Stomach (tissue), 9 donors: Measurements from ENCODE around the gene SLC29A1. TPM values are rescaled to one million over a fixed set of nuclear protein-coding genes. Genes with fewer than 3 reads are reported as not detected.

Experiments used
- DNase-seq, 2 donors: peaks; one replicate each; pipeline versions ENCODE4 v3.0.0 to v3.0.0-alpha.2; 2013 to 2019
- H3K27ac ChIP-seq, 5 donors: fragments of 200-600 bp in 4 of 5; sonication (generic) in 4 of 5; one replicate each; pipeline ENCODE4 v1.5.1; 2013 to 2019; ENCODE audit warnings: mild to moderate bottlenecking in 1 of 5, moderate library complexity in 1 of 5
- H3K27me3 ChIP-seq, 3 donors: fragments of 200-600 bp; sonication (generic); one replicate each; pipeline ENCODE4 v1.5.1; 2017 to 2019; ENCODE audit warnings: mixed run types in 1 of 3
- H3K36me3 ChIP-seq, 4 donors: fragments of 200-600 bp; sonication (generic); 1 replicate in 3 of 4; 2 replicates in 1 of 4; pipeline ENCODE4 v1.5.1; 2016 to 2019
- H3K4me1 ChIP-seq, 4 donors: fragments of 200-600 bp; sonication (generic); one replicate each; pipeline ENCODE4 v1.5.1; 2016 to 2019
- H3K4me3 ChIP-seq, 4 donors: fragments of 200-600 bp; sonication (generic) in 3 of 4; one replicate each; pipeline ENCODE4 v1.5.1; 2016 to 2019; ENCODE audit warnings: mild to moderate bottlenecking in 1 of 4
- H3K9me3 ChIP-seq, 4 donors: fragments of 200-600 bp; sonication (generic); one replicate each; pipeline ENCODE4 v1.5.1; 2016 to 2019
- EP300 ChIP-seq: sonication (generic); formaldehyde crosslinking; IDR thresholded peaks from one replicate; pipeline ENCODE4 v1.6.1; 2017; ENCODE audit warnings: antibody characterized with exemption
- POLR2A ChIP-seq, 4 donors: fragments of 450-650 bp; IDR thresholded peaks; one replicate each; pipeline ENCODE4 v1.6.1; 2016; ENCODE audit warnings: antibody characterized with exemption in 4 of 4, control low read depth in 2 of 4, mild to moderate bottlenecking in 1 of 4, moderate library complexity in 1 of 4
- POLR2AphosphoS5 ChIP-seq, 3 donors: sonication (generic); formaldehyde crosslinking; IDR thresholded peaks; one replicate each; pipeline ENCODE4 v1.6.1; 2016; ENCODE audit warnings: antibody characterized with exemption in 3 of 3
- WGBS, 5 donors: extraction: QIAGEN DNeasy Blood & Tissue Kit in 3 of 5; methylation state at CpG; one replicate each; pipeline versions ENCODE4 v1.1.5 to v1.1.7; 2013 to 2018; 5-methylcytosine and 5-hydroxymethylcytosine counted together
- intact Hi-C: fragments of 100-400 bp; cut with DNase I; formaldehyde crosslinking; loops from one replicate; pipeline ENCODE4 v1.15.1; 2023; ENCODE audit warnings: low total_unique reads
- polyA plus RNA-seq, 3 donors: library from polyadenylated mRNA; stranded (reverse); fragments of 200-250 nt; gene quantifications; one replicate each; pipeline ENCODE4 v1.2.3, GENCODE V29; 2013
- total RNA-seq, 5 donors: library from RNA; depleted of rRNA; stranded (reverse); fragments of >200 nt; gene quantifications; one replicate each; pipeline versions ENCODE4 v1.1.0 to v1.2.3, GENCODE V29; 2014 to 2016
- TF ChIP-seq, protein P1 (sequence below), 7 experiments: fragments of 450-650 bp in 4 of 7; fragments of 200-600 bp in 3 of 7; sonication (generic) in 3 of 7; IDR thresholded peaks; one replicate each; pipeline ENCODE4 v1.5.1; 2016 to 2019; ENCODE audit warnings: antibody characterized with exemption in 7 of 7, control low read depth in 2 of 7, mild to moderate bottlenecking in 1 of 7
- donor health status: healthy with polysubstance abuse.
- donor health status: Bipolar disorder and iron deficiency.
- donor health status: healthy.

Gene SLC29A1
- total and polyA plus RNA-seq, 8 donors = 22.6 to 217 (median 36.2) TPM

DNA sequence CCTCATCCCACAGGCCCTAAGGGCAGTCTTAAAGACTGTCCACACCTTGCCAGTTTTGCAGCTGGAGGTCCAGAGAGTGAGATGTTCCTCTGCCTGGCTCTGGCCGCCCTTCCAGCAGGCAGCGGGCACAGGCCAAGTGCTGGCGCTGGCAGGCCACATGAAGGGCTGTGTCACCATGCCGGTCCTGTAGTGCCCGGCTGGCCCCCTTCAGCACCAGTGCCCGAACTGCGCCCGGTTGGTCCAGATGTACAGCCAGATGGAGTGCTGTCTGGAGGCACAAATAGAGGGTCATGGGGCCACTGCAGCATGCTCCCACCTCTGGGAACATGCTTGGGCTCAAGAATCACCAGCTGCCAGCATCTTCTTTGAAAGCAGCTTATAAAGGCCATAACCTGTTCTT, 38.2 kb downstream of the SLC29A1 start:
- peaks cover 43 to 52% (median 48%) of the 10 kb centered on the region in 4 donors for H3K4me1 ChIP-seq
- H3K9me3 ChIP-seq = no peaks in the 10 kb centered on the region
- no peak overlapping the region for H3K27ac ChIP-seq
- no peak for DNase-seq
- H3K4me3 ChIP-seq = no peak overlapping the region
- TF ChIP-seq, protein P1, sequence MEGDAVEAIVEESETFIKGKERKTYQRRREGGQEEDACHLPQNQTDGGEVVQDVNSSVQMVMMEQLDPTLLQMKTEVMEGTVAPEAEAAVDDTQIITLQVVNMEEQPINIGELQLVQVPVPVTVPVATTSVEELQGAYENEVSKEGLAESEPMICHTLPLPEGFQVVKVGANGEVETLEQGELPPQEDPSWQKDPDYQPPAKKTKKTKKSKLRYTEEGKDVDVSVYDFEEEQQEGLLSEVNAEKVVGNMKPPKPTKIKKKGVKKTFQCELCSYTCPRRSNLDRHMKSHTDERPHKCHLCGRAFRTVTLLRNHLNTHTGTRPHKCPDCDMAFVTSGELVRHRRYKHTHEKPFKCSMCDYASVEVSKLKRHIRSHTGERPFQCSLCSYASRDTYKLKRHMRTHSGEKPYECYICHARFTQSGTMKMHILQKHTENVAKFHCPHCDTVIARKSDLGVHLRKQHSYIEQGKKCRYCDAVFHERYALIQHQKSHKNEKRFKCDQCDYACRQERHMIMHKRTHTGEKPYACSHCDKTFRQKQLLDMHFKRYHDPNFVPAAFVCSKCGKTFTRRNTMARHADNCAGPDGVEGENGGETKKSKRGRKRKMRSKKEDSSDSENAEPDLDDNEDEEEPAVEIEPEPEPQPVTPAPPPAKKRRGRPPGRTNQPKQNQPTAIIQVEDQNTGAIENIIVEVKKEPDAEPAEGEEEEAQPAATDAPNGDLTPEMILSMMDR (IDR thresholded peaks at IDR 0.05) = no peak
- TF ChIP-seq POLR2A (IDR thresholded peaks at IDR 0.05) = no peak
- TF ChIP-seq EP300 = no peak
- TF ChIP-seq POLR2AphosphoS5 (IDR thresholded peaks at IDR 0.05) = no peak
- peaks cover 17 to 39% (median 26%) of the 10 kb centered on the region in 4 donors for H3K36me3 ChIP-seq
- intact Hi-C loops = no loop called here
- H3K27me3 ChIP-seq = no peaks in the 10 kb centered on the region
- WGBS, 5 donors = 93 to 98% (median 97%) methylated on average over 8 of the region's 8 CpGs; no CpG with 5 or more reads in 1 of the 5 donors

DNA sequence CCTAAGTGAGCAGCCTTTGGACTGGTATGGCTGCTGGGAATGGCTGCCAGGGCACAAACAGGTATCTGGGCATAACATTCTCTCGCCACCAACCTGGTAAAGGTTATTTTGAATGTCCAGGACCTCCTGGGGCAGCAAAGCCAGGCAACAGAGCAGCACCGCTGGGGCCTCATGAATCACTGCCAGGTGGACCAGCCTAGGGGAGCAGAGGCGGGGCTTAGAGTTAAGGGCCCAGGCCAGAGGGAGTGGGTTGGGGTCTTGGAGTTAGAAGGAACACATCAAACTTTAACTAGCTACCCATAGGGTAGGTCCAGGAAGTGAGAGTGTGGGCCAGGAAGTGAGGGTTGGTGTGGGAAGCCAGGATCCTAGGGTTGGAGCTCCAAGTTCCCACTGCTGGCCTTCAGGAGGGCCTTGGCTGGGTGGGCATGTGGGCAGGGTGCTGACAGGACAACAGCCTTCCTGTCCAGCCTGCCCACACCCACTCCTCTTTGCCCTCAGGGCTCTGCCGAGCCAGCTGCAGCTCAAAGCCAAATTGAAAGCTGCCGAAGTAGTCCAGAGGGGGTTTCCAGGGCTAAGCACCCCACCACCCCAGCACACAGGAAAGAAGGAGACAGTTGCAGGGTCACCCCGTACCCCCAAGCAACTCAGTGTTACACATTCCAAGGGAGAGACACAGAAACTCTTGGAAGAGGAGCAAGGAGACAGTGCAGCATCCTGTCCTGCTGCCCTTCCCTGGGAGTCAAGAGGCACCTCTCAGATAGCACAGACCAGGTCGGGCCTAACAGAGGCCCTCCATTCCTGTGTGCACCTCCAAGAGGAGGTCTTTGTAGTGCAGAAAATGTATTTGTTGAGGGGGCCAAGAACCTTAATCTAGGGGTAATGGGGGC, 39.3 kb downstream of the SLC29A1 start:
- peak overlapping the region; percentile 63 to 87 (median 76) for H3K4me3 ChIP-seq
- H3K36me3 ChIP-seq = peaks cover 17 to 39% (median 26%) of the 10 kb centered on the region in 4 donors
- DNase-seq = no peak
- 53 to 66% (median 54%) methylated on average over 6 to 7 of the region's 7 CpGs for WGBS, 5 donors
- H3K27me3 ChIP-seq = no peaks in the 10 kb centered on the region
- H3K27ac ChIP-seq = peak overlapping the region in 4 of 5 donors; percentile 80 to 90 (median 88)
- TF ChIP-seq POLR2A (IDR thresholded peaks at IDR 0.05) (no peak), EP300 (no peak), POLR2AphosphoS5 (IDR thresholded peaks at IDR 0.05) (no peak)
- TF ChIP-seq, protein P1 (IDR thresholded peaks at IDR 0.05) = no peak
- no peaks in the 10 kb centered on the region for H3K9me3 ChIP-seq
- H3K4me1 ChIP-seq = peaks cover 40 to 46% (median 41%) of the 10 kb centered on the region in 4 donors
- intact Hi-C loops = no loop called here

DNA sequence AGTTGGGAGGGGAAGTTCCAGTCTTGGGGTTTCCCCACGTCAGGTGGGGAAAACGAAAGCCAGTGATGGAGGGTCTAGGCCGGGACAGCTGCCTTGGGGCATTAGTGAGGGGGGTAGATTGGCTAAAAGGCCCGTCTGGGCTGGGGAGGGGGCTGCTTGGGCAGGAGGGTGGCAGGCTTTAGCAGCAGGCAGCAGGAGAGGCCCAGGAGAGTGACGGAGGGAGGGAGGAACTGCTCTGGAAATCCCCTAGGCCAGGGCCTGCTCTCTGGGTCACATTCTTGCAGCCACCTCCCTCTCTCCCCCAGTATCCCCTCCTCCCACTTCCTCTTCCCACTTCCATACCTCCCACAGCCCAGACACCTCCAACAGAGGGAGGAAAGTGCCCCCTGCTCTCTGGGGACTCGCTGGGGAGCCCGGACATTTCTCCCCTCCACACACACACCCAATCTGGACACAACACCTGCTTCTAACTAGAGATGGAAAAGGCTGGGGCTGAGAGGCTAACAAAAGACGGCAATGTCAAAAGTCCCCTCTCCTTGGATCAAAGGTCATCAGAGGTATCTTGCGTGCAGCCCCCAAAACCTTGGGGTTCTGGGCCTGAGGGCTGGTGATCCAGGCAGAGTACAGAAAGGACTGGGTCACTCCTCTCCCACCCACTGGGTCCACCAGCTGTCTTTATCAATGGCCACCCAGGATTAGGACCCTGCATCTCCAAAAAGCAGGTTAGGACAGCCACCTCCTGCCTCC, 40.1 kb downstream of the SLC29A1 start:
- H3K36me3 ChIP-seq = peaks cover 13 to 36% (median 24%) of the 10 kb centered on the region in 4 donors
- H3K9me3 ChIP-seq = no peaks in the 10 kb centered on the region
- TF ChIP-seq EP300 = no peak
- no peak for TF ChIP-seq POLR2A (IDR thresholded peaks at IDR 0.05)
- TF ChIP-seq, protein P1 (IDR thresholded peaks at IDR 0.05) = no peak
- TF ChIP-seq POLR2AphosphoS5 (IDR thresholded peaks at IDR 0.05) = no peak
- intact Hi-C loops = no loop called here
- peak in 1 of 2 donors; percentile 77 for DNase-seq
- H3K27ac ChIP-seq = peak overlapping the region in 4 of 5 donors; percentile 80 to 90 (median 88)
- H3K4me3 ChIP-seq = peak overlapping the region; percentile 63 to 87 (median 76)
- H3K4me1 ChIP-seq = peaks cover 35 to 40% (median 36%) of the 10 kb centered on the region in 4 donors
- peaks cover 0 to 7% (median 5%) of the 10 kb centered on the region in 3 donors for H3K27me3 ChIP-seq
- 21 to 37% (median 25%) methylated on average over 9 of the region's 9 CpGs for WGBS, 5 donors
